ENCODE results near the gene THRAP3.

GRCh38 chr1:36217670-36218069 is 6.6 kb upstream of the THRAP3 start:
- TF ChIP-seq CTCF (conservative IDR thresholded peaks at IDR 0.05; ENCODE audit: low read depth, low read length) (peak; percentile 59), EZH2 (IDR thresholded peaks at IDR 0.05; ENCODE audit: low read length, unreplicated experiment) (no peak), EZH2phosphoT487 (IDR thresholded peaks at IDR 0.05; ENCODE audit: borderline replicate concordance, low read length) (no peak)

Data from PC-3 (cell line).